K562 (cell line): Measurements from ENCODE around the gene ERP44. TPM values are rescaled to one million over a fixed set of nuclear protein-coding genes. Genes with fewer than 3 reads are reported as not detected.

Experiments used
- ARNT ChIP-seq, 2 experiments: fragments of 450-650 bp; IDR thresholded peaks; 2 replicates each; pipeline ENCODE4 v1.6.1; 2016; ENCODE audit warnings: mild to moderate bottlenecking in 1 of 2
- C11orf30 ChIP-seq: fragments of 450-650 bp; IDR thresholded peaks from 2 replicates; pipeline ENCODE4 v1.6.1; 2016; ENCODE audit warnings: low read depth, mild to moderate bottlenecking
- DLX4 ChIP-seq: fragments of 250-450 bp; sonication (Bioruptor Pico); IDR thresholded peaks from 2 replicates; pipeline ENCODE4 v1.6.1; 2021; ENCODE audit warnings: mild to moderate bottlenecking
- FIP1L1 ChIP-seq: fragments of 200-400 bp; formaldehyde crosslinking; IDR thresholded peaks from 2 replicates; pipeline ENCODE4 v1.6.1; 2018; ENCODE audit warnings: mild to moderate bottlenecking, low read depth, low read length; ENCODE audit not compliant: poor library complexity, severe bottlenecking
- MEF2D ChIP-seq: conservative IDR thresholded peaks from 2 replicates; pipeline ENCODE4 v1.6.1; 2016; ENCODE audit warnings: low read depth, missing genetic modification characterization, missing compliant biosample characterization
- NFE2 ChIP-seq: IDR thresholded peaks from 2 replicates; pipeline ENCODE4 v1.6.1; 2014; ENCODE audit warnings: antibody characterized with exemption, low read depth
- NFE2L1 ChIP-seq: fragments of 450-650 bp; IDR thresholded peaks from 2 replicates; pipeline ENCODE4 v1.6.1; 2016; ENCODE audit warnings: missing genetic modification characterization, low read depth, mild to moderate bottlenecking, missing compliant biosample characterization, moderate library complexity, borderline replicate concordance
- RAD51 ChIP-seq: fragments of 450-650 bp; IDR thresholded peaks from 2 replicates; pipeline ENCODE4 v1.7.1; 2016; ENCODE audit warnings: low read depth, mild to moderate bottlenecking, borderline replicate concordance
- SAP30 ChIP-seq: fragments of 200-600 bp; sonication (generic); IDR thresholded peaks from 2 replicates; pipeline ENCODE4 v1.6.1; 2012; ENCODE audit warnings: borderline replicate concordance, low read depth, mild to moderate bottlenecking, moderate library complexity, low read length, control low read depth, inconsistent platforms; ENCODE audit not compliant: insufficient read depth, poor library complexity, severe bottlenecking
- ZBED1 ChIP-seq: IDR thresholded peaks from 2 replicates; pipeline ENCODE4 v1.6.1; 2014
- ZNF133 ChIP-seq: fragments of 250-450 bp; sonication (Bioruptor Pico); IDR thresholded peaks from 2 replicates; pipeline ENCODE4 v1.4.0; 2020; ENCODE audit warnings: mild to moderate bottlenecking
- ZNF140 ChIP-seq: fragments of 250-450 bp; sonication (Bioruptor Pico); IDR thresholded peaks from 2 replicates; pipeline ENCODE4 v1.8.0; 2021; ENCODE audit warnings: moderate library complexity, mild to moderate bottlenecking, inconsistent platforms
- ZNF174 ChIP-seq: fragments of 250-450 bp; sonication (Bioruptor Pico); IDR thresholded peaks from 2 replicates; pipeline ENCODE4 v1.4.0; 2020; ENCODE audit warnings: mild to moderate bottlenecking
- ZNF695 ChIP-seq: fragments of 450-650 bp; formaldehyde crosslinking; IDR thresholded peaks from 2 replicates; pipeline ENCODE4 v1.4.0; 2020; ENCODE audit warnings: mild to moderate bottlenecking, moderate library complexity
- ZNF740 ChIP-seq, 3 experiments: fragments of 200-800 bp in 1 of 3; sonication (Bioruptor generic) in 1 of 3; sonication (generic) in 1 of 3; formaldehyde crosslinking in 1 of 3; IDR thresholded peaks; 2 replicates each; pipeline versions ENCODE4 v1.6.1 to v1.8.0; 2016 to 2022; ENCODE audit warnings: mild to moderate bottlenecking in 2 of 3, missing compliant biosample characterization in 2 of 3, missing genetic modification characterization in 2 of 3, missing genetic modification reagents in 1 of 3
- polyA plus RNA-seq, 8 experiments: library from polyadenylated mRNA; depleted of rRNA in 4 of 8; stranded (reverse) in 5 of 8; unstranded in 3 of 8; fragments of >200 nt; fragmentation: Nextera tagmentation in 2 of 8; fragmentation: Illumina TruSeq in 1 of 8; extraction: Ambion mirVana in 2 of 8; extraction: Trizol in 1 of 8; gene quantifications; 2 replicates each; pipeline versions ENCODE4 v1.2.1 to v1.2.3, GENCODE V29; 2011 to 2014; ENCODE audit warnings: inconsistent platforms in 1 of 8, missing spikeins in 1 of 8
- total RNA-seq, 7 experiments: library from RNA; depleted of rRNA in 6 of 7; stranded (reverse); fragments of >200 nt in 6 of 7; fragmentation: Illumina TruSeq in 2 of 7; extraction: Trizol in 2 of 7; gene quantifications; 2 replicates each; pipeline versions ENCODE4 v1.2.1 to v1.2.3, GENCODE V29; 2011 to 2021; ENCODE audit warnings: low replicate concordance in 1 of 7

The ERP44 gene
- total and polyA plus RNA-seq, 9 of the 15 experiments (the other 6 are each of a cell fraction or from before 2014, with no cell fraction given), result 9.2 to 23.4 (median 13.6) TPM

- TF ChIP-seq ZNF133 (CRISPR knock-in tag) (no peak), NFE2 (peak; percentile 58), MEF2D (tag) (no peak), RAD51 (no peak), ZBED1 (no peak), NFE2L1 (tag) (peak; percentile 37; the same call in 1 of the 2 replicates), ZNF740 (CRISPR knock-in tag; IDR thresholded peaks at IDR 0.05) (no peak), ZNF740 (tag; IDR thresholded peaks at IDR 0.05) (no peak), SAP30 (no peak), ZNF695 (no peak), DLX4 (CRISPR knock-in tag) (no peak), ARNT (IDR thresholded peaks at IDR 0.05) (no peak), C11orf30 (peak; percentile 40; the same call in 1 of the 2 replicates), FIP1L1 (no peak), ZNF140 (no peak), ZNF174 (CRISPR knock-in tag) (no peak)
Measured at GRCh38 chr9:100013573-100013972, 85.2 kb downstream of the ERP44 start (continued).
